Fibroblast of the aortic adventitia (primary cell): ENCODE results near the gene TTBK2. TPM values are rescaled to one million over a fixed set of nuclear protein-coding genes. Genes with fewer than 3 reads are reported as not detected.

Experiments
- DNase-seq: peaks from one replicate; pipeline ENCODE4 v3.0.0-alpha.2; 2010; ENCODE audit warnings: low read depth
- H3K4me3 ChIP-seq: 2 replicates; pipeline ENCODE4 v1.5.1; 2011; ENCODE audit warnings: low read depth, mild to moderate bottlenecking, control low read depth, low read length, moderate library complexity
- small RNA-seq: library from RNA; depleted of rRNA; stranded (forward); fragments of <200 nt; gene quantifications from one replicate; pipeline ENCODE3, GENCODE V24; 2012
- total RNA-seq: library from RNA; depleted of rRNA; stranded (reverse); fragments of >200 nt; gene quantifications from 2 replicates; pipeline ENCODE4 v1.2.3, GENCODE V29; 2012; ENCODE audit warnings: low replicate concordance
- TF ChIP-seq, protein P1 (sequence below): IDR thresholded peaks from 2 replicates; pipeline ENCODE4 v1.5.1; 2011; ENCODE audit warnings: mild to moderate bottlenecking, low read length, control low read depth, inconsistent platforms; ENCODE audit not compliant: insufficient read depth

Gene TTBK2
- total RNA-seq, 1 donor, result 14.3 TPM

DNA sequence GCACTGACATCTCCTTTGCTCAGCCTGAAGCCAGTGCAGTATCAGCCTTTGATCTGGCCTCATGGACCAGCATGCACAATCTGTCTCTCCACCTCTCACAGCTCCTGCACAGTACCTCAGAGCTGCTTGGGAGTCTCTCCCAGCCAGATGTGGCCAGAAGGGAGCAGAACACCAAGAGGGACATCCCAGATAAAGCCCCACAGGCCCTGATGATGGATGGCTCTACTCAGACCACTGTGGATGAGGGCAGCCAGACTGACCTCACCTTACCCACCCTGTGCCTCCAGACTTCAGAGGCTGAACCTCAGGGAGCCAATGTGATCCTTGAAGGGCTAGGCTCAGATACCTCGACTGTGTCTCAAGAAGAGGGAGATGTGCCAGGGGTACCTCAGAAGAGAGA is 228.0 kb downstream of the TTBK2 start:
- no peak overlapping the region for H3K4me3 ChIP-seq
- TF ChIP-seq, protein P1, sequence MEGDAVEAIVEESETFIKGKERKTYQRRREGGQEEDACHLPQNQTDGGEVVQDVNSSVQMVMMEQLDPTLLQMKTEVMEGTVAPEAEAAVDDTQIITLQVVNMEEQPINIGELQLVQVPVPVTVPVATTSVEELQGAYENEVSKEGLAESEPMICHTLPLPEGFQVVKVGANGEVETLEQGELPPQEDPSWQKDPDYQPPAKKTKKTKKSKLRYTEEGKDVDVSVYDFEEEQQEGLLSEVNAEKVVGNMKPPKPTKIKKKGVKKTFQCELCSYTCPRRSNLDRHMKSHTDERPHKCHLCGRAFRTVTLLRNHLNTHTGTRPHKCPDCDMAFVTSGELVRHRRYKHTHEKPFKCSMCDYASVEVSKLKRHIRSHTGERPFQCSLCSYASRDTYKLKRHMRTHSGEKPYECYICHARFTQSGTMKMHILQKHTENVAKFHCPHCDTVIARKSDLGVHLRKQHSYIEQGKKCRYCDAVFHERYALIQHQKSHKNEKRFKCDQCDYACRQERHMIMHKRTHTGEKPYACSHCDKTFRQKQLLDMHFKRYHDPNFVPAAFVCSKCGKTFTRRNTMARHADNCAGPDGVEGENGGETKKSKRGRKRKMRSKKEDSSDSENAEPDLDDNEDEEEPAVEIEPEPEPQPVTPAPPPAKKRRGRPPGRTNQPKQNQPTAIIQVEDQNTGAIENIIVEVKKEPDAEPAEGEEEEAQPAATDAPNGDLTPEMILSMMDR, result no peak
- DNase-seq, result no peak

DNA sequence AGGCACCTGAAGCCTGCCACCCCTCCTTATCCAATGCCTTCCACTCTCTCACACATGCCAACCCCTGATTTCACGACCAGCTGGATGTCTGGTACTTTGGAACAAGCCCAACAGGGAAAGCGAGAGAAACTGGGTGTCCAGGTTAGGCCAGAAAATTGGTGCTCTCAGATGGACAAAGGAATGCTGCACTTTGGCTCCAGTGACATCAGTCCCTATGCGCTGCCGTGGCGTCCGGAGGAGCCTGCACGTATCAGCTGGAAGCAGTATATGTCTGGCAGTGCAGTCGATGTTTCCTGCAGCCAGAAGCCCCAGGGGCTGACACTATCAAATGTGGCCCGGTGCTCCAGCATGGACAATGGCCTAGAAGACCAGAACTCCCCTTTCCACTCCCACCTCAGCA is 228.8 kb downstream of the TTBK2 start:
- TF ChIP-seq, protein P1, result no peak
- no peak for DNase-seq
- no peak overlapping the region for H3K4me3 ChIP-seq

DNA sequence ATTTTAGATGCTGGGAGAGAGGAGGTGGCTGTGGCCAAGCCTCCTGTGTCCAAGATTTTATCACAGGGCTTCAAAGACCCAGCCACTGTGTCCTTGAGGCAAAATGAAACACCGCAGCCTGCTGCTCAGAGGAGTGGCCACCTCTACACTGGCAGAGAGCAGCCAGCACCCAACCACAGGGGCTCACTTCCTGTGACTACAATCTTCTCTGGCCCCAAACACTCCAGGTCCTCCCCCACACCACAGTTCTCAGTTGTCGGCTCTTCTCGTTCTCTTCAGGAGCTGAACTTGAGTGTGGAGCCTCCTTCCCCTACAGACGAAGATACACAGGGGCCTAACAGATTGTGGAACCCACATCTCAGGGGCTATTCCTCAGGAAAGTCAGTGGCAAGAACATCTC is 229.3 kb downstream of the TTBK2 start:
- H3K4me3 ChIP-seq, result no peak overlapping the region
- DNase-seq, result no peak
- TF ChIP-seq, protein P1, result no peak

Small RNAs within 50 kb of the gene (small RNA-seq; reads per million reads assigned to genes)
- gene KRT8P50, result not detected

Other genes with a start within 250 kb of the TTBK2 start
- 4.1 and 8.7 TPM in 2 replicates for gene CDAN1, start 183.7 kb downstream of the TTBK2 start, total RNA-seq
- gene UBR1, start 185.3 kb upstream of the TTBK2 start, total RNA-seq, result 14.1 and 38.1 TPM in 2 replicates
- 9.6 and 18.5 TPM in 2 replicates for gene TMEM62, start 212.8 kb upstream of the TTBK2 start, total RNA-seq